OCI-LY1 (cell line): ENCODE results near the gene AQP11.

Experiments used
- CTCF ChIP-seq: fragments of 200-600 bp; sonication (generic), shearing (Covaris generic); IDR thresholded peaks from 2 replicates; pipeline ENCODE4 v1.5.1; 2017; ENCODE audit warnings: mild to moderate bottlenecking, antibody characterized with exemption, low read length, moderate library complexity, mixed read lengths
- EZH2 ChIP-seq: fragments of 200-600 bp; sonication (generic), shearing (Covaris generic); IDR thresholded peaks from 2 replicates; pipeline ENCODE4 v1.8.0; 2017; ENCODE audit warnings: borderline replicate concordance, mixed run types, mild to moderate bottlenecking, antibody characterized with exemption, low read length, moderate library complexity, mixed read lengths

- TF ChIP-seq CTCF (no peak), EZH2 (no peak)
Observed at GRCh38 chr11:77547047-77547836, 42.5 kb upstream of the AQP11 start.
